Activated CD8-positive, alpha-beta memory T cell treated with anti-CD3 and anti-CD28 coated beads, Interleukin-2, amount 50 U/mL, for 24 hours (primary cell): ENCODE measurements around the gene HORMAD1.
"Not testable (repeated sequence)": the region's sequence is repeated elsewhere in the genome, so short reads cannot be mapped to it uniquely, and the experiment has no call there.

Source experiments
- DNase-seq: peaks from one replicate; pipeline ENCODE4 v3.0.0-alpha.2; 2020; ENCODE audit errors: extremely low read depth

HORMAD1 gene

DNA sequence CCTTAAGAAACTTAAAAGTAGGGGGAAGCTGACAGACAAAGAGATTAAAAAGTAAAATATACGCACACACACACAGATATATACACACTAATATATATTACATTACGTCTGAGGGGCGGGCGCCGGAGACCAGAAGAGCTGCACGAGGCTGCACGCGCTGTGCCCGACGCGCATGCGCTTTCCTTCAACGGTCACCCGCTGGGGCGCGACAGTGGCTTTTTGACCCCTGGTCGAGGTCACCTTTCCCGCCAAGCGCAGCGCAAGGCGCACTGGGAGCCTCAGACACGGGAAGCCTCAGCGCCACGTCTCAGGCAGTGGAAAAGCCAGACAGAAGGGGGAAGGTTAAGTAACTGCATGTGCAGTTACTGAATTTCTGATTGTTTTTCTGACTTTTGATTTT lies at the start of gene HORMAD1:
Gene HORMAD1, minus strand, starts transcription at position 193 of the 400 bp plus-strand sequence. CDS start 1,390 bp downstream, outside the sequence.
- no peak for DNase-seq

GRCh38 chr1:150767704-150768103 lies 47.0 kb upstream of the HORMAD1 start:
- DNase-seq = not testable (repeated sequence)

- DNase-seq = not testable (repeated sequence)
Measured at GRCh38 chr1:150765977-150766301, 45.2 kb upstream of the HORMAD1 start.

DNA sequence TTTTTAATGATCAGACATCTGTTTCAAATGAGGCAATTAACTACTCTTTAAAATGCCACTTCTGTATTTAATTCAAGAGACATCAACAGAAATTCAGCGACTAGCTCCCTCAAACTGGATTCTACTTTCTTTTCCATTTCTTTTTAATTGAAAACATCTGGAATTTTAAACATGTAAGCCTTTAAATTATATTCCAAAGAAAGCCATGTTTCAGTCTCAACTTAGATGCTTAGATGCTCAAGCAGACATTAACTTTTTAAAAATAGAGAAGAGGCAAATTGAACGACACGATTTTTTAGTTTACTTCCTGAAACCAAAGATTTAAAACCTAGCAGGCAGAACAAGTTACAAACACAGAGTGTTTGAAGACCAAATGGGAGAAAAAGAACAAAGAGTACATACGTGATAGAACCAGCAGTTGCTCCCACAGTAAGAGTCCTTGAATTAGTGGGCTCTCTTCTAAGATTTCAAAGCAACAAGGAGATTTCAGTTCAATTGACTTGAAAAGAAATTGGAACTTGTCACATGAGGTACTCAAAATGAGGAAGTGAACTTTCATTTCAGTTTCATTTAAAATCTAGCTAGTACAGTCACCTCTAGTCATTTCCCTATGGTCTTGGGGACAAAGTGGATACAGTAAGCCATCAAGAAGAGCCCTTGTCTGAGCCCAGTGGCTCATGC lies 44.7 kb upstream of the HORMAD1 start, which contains the start of gene CTSS:
Gene CTSS, minus strand, starts transcription at position 483 of the 681 bp plus-strand sequence. CDS start 1,015 bp downstream, outside the sequence.
- DNase-seq = no peak

GRCh38 chr1:150764617-150765101 lies 44.0 kb upstream of the HORMAD1 start:
- no peak for DNase-seq

DNA sequence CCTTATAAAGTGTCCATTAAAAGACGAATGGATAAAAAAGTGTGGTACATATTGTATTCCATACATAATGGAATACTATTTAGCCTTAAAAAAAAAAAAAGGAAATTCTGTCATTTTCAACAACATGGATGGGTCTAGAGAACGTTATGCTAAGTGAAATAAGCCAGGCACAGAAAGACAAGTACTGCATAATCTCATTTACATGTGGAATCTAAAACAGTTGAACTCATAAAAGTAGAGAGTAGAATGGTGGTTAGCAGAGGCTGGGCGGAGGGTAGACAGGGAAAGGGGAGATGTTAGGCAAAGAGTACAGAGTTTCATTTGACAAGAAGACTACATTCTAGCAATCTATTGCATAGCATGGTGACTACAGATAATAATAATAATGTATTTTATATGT lies 42.3 kb upstream of the HORMAD1 start:
- DNase-seq = no peak

DNA sequence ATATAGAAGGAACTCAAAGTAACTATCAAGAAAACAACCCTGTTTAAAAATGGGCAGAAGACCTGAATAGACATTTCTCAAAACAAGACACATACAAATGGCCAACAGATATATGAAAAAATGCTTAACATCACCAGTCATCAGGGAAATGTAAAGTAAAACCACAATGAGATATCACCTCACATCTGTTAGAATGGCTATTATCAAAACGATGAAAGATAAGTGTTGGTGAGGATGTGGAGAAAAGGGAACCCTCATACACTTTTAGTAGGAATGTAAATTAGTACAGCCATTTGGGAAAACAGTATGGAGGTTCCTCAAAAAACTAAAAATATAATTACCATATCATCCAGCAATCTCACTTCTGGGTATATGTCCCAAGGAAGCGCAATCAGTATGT lies 41.9 kb upstream of the HORMAD1 start:
- DNase-seq = no peak

- DNase-seq = no peak
Measured at GRCh38 chr1:150761801-150762200, 41.1 kb upstream of the HORMAD1 start.

- DNase-seq = no peak
Measured at GRCh38 chr1:150760013-150760412, 39.3 kb upstream of the HORMAD1 start.

- no peak for DNase-seq
Measured at GRCh38 chr1:150753416-150753815, 32.7 kb upstream of the HORMAD1 start.

DNA sequence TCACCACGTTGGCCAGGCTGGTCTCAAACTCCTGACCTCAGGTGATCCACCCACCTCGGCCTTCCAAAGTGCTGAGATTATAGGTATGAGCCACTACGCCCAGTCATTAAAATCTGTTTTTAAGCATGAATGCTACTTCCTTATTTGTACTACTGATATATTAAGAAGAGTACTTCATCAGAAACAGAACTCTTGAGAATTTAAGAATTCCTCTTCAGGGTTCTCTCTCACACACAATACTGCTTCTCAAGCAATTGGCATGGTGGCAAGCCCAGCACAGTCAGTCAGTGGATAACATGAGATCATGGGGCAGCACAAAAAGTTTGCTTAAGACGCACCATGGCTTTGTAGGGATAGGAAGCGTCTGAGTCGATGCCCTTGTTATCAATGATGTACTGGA lies 30.7 kb upstream of the HORMAD1 start:
- DNase-seq = no peak

GRCh38 chr1:150749720-150750311 lies 29.1 kb upstream of the HORMAD1 start:
- DNase-seq = no peak

DNA sequence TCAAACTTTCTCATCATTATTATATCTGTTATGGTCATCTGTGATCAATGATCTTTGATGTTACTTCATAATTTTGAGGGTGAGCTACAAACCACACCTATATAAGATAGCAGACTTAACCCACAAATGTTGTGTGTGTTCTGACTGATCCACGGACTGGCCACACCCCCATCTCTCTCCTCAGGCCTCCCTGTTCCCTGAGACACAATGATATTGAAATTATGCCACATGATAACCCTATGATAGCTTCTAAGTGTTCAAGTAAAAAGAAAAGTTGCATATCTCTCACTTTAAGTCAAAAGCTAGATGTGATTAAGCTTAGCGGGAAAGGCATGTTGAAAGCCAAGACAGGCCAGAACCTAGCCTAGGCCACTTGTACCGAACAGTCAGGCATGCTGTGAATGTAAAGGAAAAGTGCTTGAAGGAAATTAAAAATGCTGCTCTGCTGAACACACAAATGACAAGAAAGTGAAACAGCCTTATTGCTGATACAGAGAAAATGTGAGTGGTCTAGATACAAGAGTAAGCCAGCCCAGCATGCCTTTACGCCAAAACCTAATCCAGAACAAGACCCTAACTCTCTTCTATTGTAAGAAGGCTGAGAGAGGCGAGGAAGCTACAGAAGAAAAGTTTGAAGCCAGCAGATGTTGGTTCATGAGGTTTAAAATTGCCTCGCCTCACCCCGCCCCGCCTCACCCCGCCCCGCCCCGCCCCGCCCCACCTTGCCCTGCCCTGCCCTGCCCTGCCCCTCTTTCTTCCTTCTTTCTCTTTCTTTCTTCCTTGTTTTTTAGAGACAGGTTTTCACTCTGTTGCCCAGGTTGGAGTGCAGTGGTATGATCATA lies 28.4 kb upstream of the HORMAD1 start:
- no peak for DNase-seq

DNA sequence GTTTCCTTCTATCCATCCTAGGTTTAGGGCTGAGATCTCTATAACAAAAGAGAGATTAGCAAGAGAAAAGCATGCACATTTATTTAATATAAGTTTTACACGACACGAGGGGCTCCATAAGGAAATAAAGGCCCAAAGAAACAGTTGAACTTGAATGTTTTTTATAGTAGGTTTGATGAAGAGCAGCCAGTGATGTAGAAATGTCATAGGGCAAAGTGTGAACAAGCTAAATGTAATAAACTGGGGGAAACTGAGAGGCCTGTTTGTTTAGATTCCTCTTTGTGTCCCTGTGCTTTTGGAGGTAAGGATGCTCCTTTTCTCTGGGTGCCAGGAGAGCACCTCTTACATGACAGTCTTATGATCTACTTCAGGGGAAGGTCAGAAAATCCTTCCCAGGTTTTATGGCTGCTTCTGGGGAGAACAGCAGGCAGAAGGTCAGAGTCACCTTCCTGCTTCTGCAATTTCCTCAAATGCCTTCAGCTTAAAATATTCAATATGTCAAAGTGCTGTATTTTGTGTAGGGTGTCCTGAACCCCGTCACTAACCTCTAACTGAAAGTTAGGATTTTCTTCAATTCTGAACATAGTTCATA lies 9.5 kb upstream of the HORMAD1 start:
- DNase-seq = no peak

GRCh38 chr1:150724336-150724735 lies 3.6 kb upstream of the HORMAD1 start:
- DNase-seq = no peak

DNA sequence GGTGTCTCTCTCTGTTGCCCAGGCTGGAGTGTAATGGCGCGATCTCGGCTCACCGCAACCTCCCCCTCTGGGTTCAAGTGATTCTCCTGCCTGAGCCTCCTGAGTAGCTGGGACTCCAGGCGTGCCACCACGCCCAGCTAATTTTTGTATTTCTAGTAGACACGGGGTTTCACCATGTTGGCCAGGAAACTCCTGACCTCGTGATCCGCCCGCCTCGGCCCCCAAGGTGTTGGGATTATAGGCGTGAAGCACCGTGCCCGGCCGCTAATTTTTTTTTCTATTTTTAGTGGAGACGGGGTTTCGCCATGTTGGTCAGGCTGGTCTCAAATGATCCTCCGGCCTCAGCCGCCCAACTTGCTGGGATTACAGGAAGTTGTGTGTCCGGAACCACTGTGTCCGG lies 597 bp downstream of the HORMAD1 start:
- no peak for DNase-seq

GRCh38 chr1:150718225-150718891 lies 2.3 kb downstream of the HORMAD1 start:
- no peak for DNase-seq

DNA sequence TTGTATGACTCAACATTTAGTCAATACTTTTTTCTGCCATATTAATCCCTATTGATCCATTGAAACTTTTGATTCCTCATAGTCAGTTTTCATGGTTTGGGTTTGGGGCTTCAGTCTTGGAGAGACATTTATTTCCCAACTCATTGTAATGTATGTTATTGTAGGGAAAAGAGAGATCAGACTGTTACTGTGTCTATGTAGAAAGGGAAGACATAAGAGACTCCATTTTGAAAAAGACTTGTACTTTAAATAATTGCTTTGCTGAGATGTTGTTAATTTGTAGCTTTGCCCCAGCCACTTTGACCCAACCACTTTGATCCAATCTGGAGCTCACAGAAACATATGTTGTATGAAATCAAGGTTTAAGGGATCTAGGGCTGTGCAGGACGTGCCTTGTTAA lies 11.7 kb downstream of the HORMAD1 start:
- not testable (repeated sequence) for DNase-seq

DNA sequence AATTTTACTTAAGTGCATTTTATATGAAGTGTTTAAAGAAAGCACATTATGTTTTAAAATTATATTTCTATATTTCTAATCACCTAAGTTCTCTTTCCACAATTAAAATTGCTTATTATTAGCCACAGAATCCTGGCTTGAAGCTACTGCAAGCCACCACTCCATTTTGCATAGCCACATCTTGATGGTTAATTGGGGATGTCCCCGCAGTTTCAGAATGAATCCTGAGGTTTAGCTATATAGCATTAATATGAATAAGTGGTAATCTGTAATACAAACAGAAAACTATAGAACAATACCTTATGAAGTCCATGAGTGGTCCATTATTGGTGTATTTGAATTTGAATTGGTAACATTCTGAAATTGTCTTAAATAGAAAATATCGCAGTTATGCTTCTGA lies 12.1 kb downstream of the HORMAD1 start:
- no peak for DNase-seq

DNA sequence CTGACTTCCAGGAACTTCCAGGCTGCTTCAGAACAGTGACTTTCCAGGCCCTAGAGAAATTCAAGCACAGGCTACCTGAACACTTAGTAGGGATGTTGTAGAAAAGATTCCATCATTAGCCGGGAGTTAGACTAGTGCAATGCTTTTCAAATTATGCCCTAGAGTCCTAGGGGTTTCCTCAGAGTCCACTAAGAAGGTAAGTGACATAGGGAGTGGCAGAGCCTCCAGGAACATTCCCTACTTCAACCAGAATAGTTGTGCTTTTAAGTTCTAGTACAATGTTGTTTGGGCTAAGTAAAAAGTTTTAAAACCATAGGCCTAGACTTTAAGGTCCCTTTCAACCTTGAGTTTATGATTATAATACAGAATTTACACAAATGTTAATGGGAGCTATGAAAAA lies 14.6 kb downstream of the HORMAD1 start:
- DNase-seq = no peak

- no peak for DNase-seq
Measured at GRCh38 chr1:150703427-150703826, 17.3 kb downstream of the HORMAD1 start.
